C4-2B (cell line): Measurements from ENCODE around the gene PPP1R2B.

Source experiments
- H3K27ac ChIP-seq: fragments of 450-650 bp; 2 replicates; pipeline ENCODE4 v1.5.1; 2017
- ZFX ChIP-seq: fragments of 450-650 bp; IDR thresholded peaks from 2 replicates; pipeline ENCODE4 v1.6.1; 2017
- TF ChIP-seq, protein P1 (sequence below): fragments of 450-650 bp; conservative IDR thresholded peaks from 2 replicates; pipeline ENCODE4 v1.5.1; 2017; ENCODE audit warnings: mild to moderate bottlenecking

Gene PPP1R2B

DNA sequence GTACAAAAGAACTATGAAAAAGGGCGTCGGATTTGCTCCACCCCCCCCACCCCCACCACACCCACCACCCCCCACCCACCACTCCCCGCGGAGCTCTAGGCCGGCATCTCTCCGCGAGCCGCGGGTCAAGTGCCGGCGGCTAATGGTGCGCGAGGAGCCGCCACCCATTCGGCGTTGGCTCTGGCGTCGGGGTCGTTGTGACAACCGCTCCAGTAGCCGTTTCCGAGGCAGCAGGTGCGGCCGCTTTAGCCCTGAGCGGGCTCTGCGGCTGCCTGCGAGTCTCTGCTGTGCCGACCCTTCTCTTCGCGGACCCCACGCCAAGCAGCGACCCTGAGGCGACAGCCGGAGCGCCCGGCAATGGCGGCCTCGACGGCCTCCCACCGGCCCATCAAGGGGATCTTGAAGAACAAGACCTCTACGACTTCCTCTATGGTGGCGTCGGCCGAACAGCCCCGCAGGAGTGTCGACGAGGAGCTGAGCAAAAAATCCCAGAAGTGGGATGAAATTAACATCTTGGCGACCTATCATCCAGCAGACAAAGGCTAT, at the start of gene PPP1R2B:
Gene PPP1R2B (plus strand): TSS at position 90 of the 546 bp plus-strand sequence. CDS start 268 bp downstream, at position 358.
- TF ChIP-seq, protein P1, sequence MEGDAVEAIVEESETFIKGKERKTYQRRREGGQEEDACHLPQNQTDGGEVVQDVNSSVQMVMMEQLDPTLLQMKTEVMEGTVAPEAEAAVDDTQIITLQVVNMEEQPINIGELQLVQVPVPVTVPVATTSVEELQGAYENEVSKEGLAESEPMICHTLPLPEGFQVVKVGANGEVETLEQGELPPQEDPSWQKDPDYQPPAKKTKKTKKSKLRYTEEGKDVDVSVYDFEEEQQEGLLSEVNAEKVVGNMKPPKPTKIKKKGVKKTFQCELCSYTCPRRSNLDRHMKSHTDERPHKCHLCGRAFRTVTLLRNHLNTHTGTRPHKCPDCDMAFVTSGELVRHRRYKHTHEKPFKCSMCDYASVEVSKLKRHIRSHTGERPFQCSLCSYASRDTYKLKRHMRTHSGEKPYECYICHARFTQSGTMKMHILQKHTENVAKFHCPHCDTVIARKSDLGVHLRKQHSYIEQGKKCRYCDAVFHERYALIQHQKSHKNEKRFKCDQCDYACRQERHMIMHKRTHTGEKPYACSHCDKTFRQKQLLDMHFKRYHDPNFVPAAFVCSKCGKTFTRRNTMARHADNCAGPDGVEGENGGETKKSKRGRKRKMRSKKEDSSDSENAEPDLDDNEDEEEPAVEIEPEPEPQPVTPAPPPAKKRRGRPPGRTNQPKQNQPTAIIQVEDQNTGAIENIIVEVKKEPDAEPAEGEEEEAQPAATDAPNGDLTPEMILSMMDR: no peak
- no peak for TF ChIP-seq ZFX
- H3K27ac ChIP-seq: no peak within 1 kb of the TSS

DNA sequence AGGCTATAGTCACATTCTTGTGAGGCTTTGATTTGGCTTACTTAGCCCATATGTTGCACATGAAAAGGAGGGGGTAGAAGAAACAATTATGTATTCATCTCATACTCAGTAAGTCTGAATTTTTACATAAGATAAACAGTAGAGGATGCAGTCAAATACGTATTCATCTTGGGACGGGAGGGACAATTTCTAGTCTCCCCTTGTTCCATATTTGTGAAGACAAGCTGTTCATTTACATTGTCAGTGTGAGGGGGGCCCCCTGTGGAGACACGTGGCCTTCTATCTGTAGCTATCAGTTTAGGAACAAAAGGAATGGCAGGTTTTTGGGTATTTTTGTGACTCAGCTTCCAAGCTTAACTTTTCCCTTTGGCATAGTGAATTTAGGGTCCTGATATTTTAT, 49.2 kb upstream of the PPP1R2B start:
- TF ChIP-seq, protein P1: no peak
- TF ChIP-seq ZFX: no peak
- no peak overlapping the region for H3K27ac ChIP-seq

DNA sequence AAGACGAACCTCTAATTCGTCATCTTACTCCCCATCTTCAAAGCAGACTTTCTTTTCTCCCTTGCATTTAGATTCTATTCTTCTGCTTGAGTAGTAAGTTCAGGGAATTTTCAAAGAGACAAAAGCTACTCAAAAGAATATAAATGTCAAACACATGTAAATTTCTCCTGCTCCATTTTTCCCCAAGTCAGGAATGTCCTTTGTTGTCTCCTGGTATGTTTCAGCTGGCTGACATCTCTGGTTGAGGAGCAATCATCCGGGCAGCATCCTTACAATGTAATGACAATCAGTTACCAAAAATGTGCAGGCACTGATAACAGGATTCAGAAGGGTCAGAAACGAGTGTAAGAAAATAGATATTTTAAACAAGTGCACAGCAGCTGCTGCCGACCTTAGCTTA, 47.6 kb upstream of the PPP1R2B start:
- TF ChIP-seq, protein P1: no peak
- no peak overlapping the region for H3K27ac ChIP-seq

DNA sequence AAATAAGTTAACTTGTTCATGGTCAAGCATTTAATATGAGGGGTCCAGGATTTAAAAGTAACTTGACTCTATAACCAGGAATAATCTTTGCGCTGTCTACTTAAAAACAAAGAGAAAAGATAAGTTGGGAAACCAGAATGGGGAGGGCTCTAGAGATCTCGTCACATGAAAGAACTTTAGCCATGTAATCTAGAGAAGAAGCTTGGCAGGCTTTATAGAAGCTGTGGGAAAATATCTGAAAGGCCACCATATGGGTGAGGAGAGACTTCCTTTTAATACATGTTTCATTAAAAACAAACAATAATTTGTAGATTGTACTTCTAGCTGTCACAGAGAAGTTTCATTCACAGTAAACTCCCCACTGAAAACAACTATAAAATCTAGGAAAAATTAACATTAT, 46.7 kb upstream of the PPP1R2B start:
- no peak overlapping the region for H3K27ac ChIP-seq
- TF ChIP-seq, protein P1: no peak
- no peak for TF ChIP-seq ZFX

DNA sequence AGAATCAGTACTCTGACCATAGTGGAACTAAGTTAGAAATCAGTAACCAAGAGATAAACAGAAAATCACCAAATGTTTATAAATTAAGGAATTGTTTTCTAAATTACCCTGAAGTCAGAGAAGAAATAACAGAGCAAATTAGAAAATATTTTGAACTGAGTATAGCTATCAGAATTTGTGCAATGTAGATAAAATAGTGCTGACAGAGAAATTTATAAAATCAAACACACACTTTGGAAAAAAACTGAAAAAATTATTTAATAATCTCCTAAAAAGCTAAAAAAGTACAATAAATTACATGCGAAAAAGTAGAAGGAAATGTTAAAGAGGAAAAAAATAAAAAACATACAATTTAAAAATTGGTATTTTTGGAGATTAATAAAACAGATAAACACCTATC, 37.1 kb upstream of the PPP1R2B start:
- H3K27ac ChIP-seq: no peak overlapping the region
- TF ChIP-seq, protein P1: no peak
- TF ChIP-seq ZFX: no peak

DNA sequence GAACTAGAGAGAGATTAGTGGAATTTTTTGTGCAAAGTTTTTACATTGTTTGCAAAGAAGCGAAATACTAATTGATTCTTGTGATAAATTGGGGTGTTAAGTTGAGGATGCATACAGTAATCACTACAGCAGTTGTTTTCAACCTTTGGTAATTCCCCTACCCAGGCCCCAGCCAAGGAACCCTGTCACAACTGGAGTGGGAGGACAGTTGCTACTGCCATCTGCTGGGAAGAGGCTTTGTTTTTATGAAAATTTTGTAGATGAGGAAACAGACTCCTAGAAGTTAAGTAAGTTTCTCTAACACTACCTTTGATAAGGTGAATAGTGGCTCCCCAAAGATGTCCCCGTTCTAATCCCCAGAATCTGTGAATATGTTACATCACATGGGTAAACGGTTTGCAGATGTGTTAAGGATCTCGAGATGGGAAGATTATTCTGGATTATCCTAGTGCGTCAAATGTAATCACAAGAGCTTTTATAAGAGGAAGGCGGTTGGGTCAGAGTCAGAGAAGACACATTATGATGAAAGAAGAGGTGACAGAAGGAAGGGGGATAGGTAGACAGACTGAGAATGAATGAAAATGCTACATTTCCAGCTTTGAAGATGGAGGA, 34.0 kb upstream of the PPP1R2B start:
- H3K27ac ChIP-seq: no peak overlapping the region
- no peak for TF ChIP-seq ZFX
- TF ChIP-seq, protein P1: peak; percentile 70

DNA sequence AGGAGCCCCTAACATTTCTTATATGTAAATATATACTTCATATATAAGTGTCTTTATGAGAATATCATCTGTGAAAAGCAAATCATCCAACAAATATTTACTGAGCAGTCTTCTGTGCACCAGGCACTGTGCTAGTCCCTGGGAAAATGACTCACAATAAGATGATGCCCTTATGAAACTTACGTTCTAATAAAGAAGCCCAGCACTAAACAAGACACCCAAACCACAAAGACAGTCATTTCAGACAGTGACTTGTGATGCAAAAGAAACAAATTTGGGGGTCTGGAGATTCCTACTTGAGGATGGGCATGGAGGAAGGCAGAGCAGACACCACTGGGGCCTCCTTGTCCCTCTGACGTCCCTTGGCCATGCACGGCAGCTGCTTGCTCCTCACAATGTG, 30.6 kb upstream of the PPP1R2B start:
- no peak for TF ChIP-seq ZFX
- TF ChIP-seq, protein P1: no peak
- no peak overlapping the region for H3K27ac ChIP-seq
